B cell (primary cell): ENCODE results near the gene TGOLN2. TPM values are rescaled to one million over a fixed set of nuclear protein-coding genes. Genes with fewer than 3 reads are reported as not detected.

ENCODE experiments used
- ATAC-seq: fragments of 200-7000 bp; cut with Tn5 transposase; one replicate; pipeline ENCODE4 v1.10.0; 2021; ENCODE audit warnings: low read depth, mild to moderate bottlenecking, moderate number of reproducible peaks, moderate library complexity
- CTCF ChIA-PET: fragments of 350-600 bp; sonication (Branson Sonifier 250); formaldehyde crosslinking; loops from one replicate; lab custom pipeline; 2021; ENCODE audit warnings: antibody characterized with exemption, inconsistent platforms; lab: Charles Lee
- POLR2A ChIA-PET: fragments of 350-600 bp; sonication (Branson Sonifier 250); formaldehyde crosslinking; loops from one replicate; lab custom pipeline; 2021; ENCODE audit warnings: antibody characterized with exemption; lab: Charles Lee
- DNase-seq: peaks from one replicate; pipeline ENCODE4 v3.0.0; 2013
- H2AFZ ChIP-seq: 2 replicates; pipeline ENCODE4 v1.6.1; 2012; ENCODE audit warnings: mild to moderate bottlenecking, low read depth, low read length; ENCODE audit not compliant: insufficient read depth, poor library complexity, severe bottlenecking
- H3K27ac ChIP-seq, 2 donors: 1 replicate in 1 of 2; 2 replicates in 1 of 2; pipeline ENCODE4 v1.5.1; 2012 to 2013; ENCODE audit warnings: low read length in 2 of 2, mild to moderate bottlenecking in 2 of 2, moderate library complexity in 1 of 2
- H3K27me3 ChIP-seq, 4 experiments: fragments of 200-600 bp in 1 of 4; sonication (generic) in 1 of 4; replicated peaks in 1 of 4; 1 replicate in 2 of 4; 2 replicates in 2 of 4; pipeline versions ENCODE4 v1.6.1 to v1.7.0; 2013 to 2016; ENCODE audit warnings: low read length in 3 of 4, mild to moderate bottlenecking in 2 of 4, mixed read lengths in 1 of 4, moderate library complexity in 1 of 4; ENCODE audit not compliant: insufficient read depth in 4 of 4, control insufficient read depth in 3 of 4; ENCODE audit errors: control extremely low read depth in 1 of 4
- H3K36me3 ChIP-seq, 2 experiments: replicated peaks in 1 of 2; 1 replicate in 1 of 2; 2 replicates in 1 of 2; pipeline versions ENCODE4 v1.6.1 to v1.7.1; 2013; ENCODE audit warnings: low read length in 1 of 2; ENCODE audit not compliant: insufficient read depth in 2 of 2, control insufficient read depth in 1 of 2; ENCODE audit errors: control extremely low read depth in 1 of 2, extremely low read depth in 1 of 2
- H3K4me1 ChIP-seq, 2 donors: fragments of 200-600 bp in 1 of 2; sonication (generic) in 1 of 2; 1 replicate in 1 of 2; 2 replicates in 1 of 2; pipeline versions ENCODE4 v1.5.1 to v1.6.1; 2013 to 2017; ENCODE audit warnings: low read length in 2 of 2; ENCODE audit not compliant: control insufficient read depth in 2 of 2, insufficient read depth in 2 of 2
- H3K4me2 ChIP-seq: replicated peaks from 2 replicates; pipeline ENCODE3; 2012; ENCODE audit warnings: mild to moderate bottlenecking, low read depth, low read length; ENCODE audit not compliant: poor library complexity, severe bottlenecking
- H3K4me3 ChIP-seq, 5 experiments: fragments of 200-600 bp in 1 of 5; sonication (generic) in 1 of 5; 1 replicate in 3 of 5; 2 replicates in 2 of 5; pipeline versions ENCODE4 v1.5.1 to v1.7.0; 2011 to 2016; ENCODE audit warnings: low read length in 4 of 5, mild to moderate bottlenecking in 4 of 5, low read depth in 2 of 5, control low read depth in 1 of 5, moderate library complexity in 1 of 5; ENCODE audit not compliant: insufficient read depth in 1 of 5; ENCODE audit errors: control extremely low read depth in 1 of 5, extremely low read depth in 1 of 5
- H3K79me2 ChIP-seq: fragments of 200-600 bp; sonication (generic); one replicate; pipeline ENCODE4 v1.6.0; 2016; ENCODE audit warnings: low read length; ENCODE audit not compliant: control insufficient read depth, insufficient read depth
- H3K9ac ChIP-seq: fragments of 200-600 bp; sonication (generic); 2 replicates; pipeline ENCODE4 v1.6.1; 2017; ENCODE audit warnings: mild to moderate bottlenecking, low read length, moderate library complexity
- H3K9me3 ChIP-seq, 3 donors: one replicate each; pipeline versions ENCODE4 v1.6.1 to v1.7.1; 2013; ENCODE audit warnings: low read length in 2 of 3; ENCODE audit not compliant: control insufficient read depth in 2 of 3, insufficient read depth in 1 of 3; ENCODE audit errors: control extremely low read depth in 1 of 3
- H4K20me1 ChIP-seq: 2 replicates; pipeline ENCODE4 v1.6.0; 2012; ENCODE audit warnings: mild to moderate bottlenecking, low read length; ENCODE audit not compliant: insufficient read depth, control insufficient read depth, poor library complexity, severe bottlenecking
- H3K27ac Mint-ChIP-seq: one replicate; pipeline ENCODE4 v1.8.0; 2021; ENCODE audit warnings: mixed read lengths
- H3K27me3 Mint-ChIP-seq: one replicate; pipeline ENCODE4 v1.8.0; 2021; ENCODE audit warnings: mixed read lengths
- H3K4me1 Mint-ChIP-seq: one replicate; pipeline ENCODE4 v1.8.0; 2021; ENCODE audit warnings: mixed read lengths
- H3K4me3 Mint-ChIP-seq: one replicate; pipeline ENCODE4 v1.8.0; 2021; ENCODE audit warnings: mixed read lengths
- H3K9me3 Mint-ChIP-seq: one replicate; pipeline ENCODE4 v1.8.0; 2022; ENCODE audit warnings: mixed read lengths; ENCODE audit not compliant: insufficient read depth
- EZH2 ChIP-seq: IDR thresholded peaks from 2 replicates; pipeline ENCODE4 v1.6.1; 2012; ENCODE audit warnings: borderline replicate concordance, low read depth, mild to moderate bottlenecking, moderate library complexity, low read length; ENCODE audit not compliant: insufficient read depth, poor library complexity, severe bottlenecking
- WGBS: methylation state at CpG from one replicate; pipeline ENCODE4 v1.1.5; 2013; ENCODE audit warnings: missing lambda C conversion rate; ENCODE audit not compliant: insufficient coverage; 5-methylcytosine and 5-hydroxymethylcytosine counted together
- intact Hi-C: fragments of 100-400 bp; cut with micrococcal nuclease; formaldehyde crosslinking; loops from one replicate; pipeline ENCODE4 v1.10.0; 2022
- polyA plus RNA-seq: library from polyadenylated mRNA; depleted of rRNA; stranded (reverse); fragments of >200 nt; gene quantifications from 2 replicates; pipeline ENCODE4 v1.2.3, GENCODE V29; 2012
- total RNA-seq, 2 donors: library from RNA; stranded (reverse); fragments of 120-200 nt in 1 of 2; gene quantifications; 1 replicate in 1 of 2; 2 replicates in 1 of 2; pipeline versions ENCODE4 v1.2.3 to v1.2.4, GENCODE V29; 2013 to 2022
- TF ChIP-seq, protein P1 (sequence below): fragments of 200-600 bp; IDR thresholded peaks from one replicate; pipeline ENCODE4 v1.8.0; 2022; ENCODE audit warnings: antibody characterized with exemption, mild to moderate bottlenecking

Gene TGOLN2
- total and polyA plus RNA-seq, 2 donors (not counting 1 experiment from before 2014, with no cell fraction given): 106 to 172 TPM

DNA sequence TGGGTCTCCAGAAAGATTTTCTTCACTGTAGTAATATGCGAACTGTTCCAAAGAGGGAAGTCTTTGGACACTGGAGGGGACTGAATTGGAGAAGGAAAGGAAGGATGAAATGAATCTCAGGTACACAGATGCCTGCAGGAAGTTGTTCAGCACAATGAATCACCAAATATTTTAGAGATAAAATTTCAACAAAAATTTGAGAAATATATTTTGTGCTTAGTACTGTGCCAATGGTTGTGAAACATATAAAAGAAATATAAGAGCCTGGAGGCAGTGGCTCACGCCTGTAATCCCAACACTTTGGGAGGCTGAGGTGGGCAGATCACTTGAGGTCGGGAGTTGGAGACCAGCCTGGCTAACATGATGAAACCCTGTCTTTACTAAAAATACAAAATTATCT, 29.9 kb upstream of the TGOLN2 start:
- Histone ChIP-seq H3K4me3 (no peak overlapping the region), H3K27ac (no peak overlapping the region), H3K36me3 (peaks cover 2 to 18% of the 10 kb centered on the region in 2 experiments), H3K27me3 (no peaks in the 10 kb centered on the region), H3K4me2 (no peak overlapping the region), H3K79me2 (peaks cover 48% of the 10 kb centered on the region), H3K9me3 (no peaks in the 10 kb centered on the region), H3K4me1 (peaks cover 19 to 26% of the 10 kb centered on the region in 2 donors), H3K9ac (no peak overlapping the region), H4K20me1 (no peaks in the 10 kb centered on the region), H2AFZ (no peak overlapping the region)
- TF ChIP-seq, protein P1, sequence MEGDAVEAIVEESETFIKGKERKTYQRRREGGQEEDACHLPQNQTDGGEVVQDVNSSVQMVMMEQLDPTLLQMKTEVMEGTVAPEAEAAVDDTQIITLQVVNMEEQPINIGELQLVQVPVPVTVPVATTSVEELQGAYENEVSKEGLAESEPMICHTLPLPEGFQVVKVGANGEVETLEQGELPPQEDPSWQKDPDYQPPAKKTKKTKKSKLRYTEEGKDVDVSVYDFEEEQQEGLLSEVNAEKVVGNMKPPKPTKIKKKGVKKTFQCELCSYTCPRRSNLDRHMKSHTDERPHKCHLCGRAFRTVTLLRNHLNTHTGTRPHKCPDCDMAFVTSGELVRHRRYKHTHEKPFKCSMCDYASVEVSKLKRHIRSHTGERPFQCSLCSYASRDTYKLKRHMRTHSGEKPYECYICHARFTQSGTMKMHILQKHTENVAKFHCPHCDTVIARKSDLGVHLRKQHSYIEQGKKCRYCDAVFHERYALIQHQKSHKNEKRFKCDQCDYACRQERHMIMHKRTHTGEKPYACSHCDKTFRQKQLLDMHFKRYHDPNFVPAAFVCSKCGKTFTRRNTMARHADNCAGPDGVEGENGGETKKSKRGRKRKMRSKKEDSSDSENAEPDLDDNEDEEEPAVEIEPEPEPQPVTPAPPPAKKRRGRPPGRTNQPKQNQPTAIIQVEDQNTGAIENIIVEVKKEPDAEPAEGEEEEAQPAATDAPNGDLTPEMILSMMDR: no peak
- no peak for TF ChIP-seq EZH2
- ChIA-PET POLR2A (interaction anchor here (0.7 to 1.2 kb wide), 2 partner anchors 25 to 30 kb away, joined by 4 to 6 read pairs; partner anchors contain the start of gene TGOLN2), CTCF (interaction anchor here (1.0 kb wide), 1 partner anchor 279 kb away, joined by 3 read pairs; no protein-coding TSS in a partner anchor)
- Mint-ChIP-seq H3K27ac (no peak overlapping the region), H3K4me1 (peaks cover 38% of the 10 kb centered on the region), H3K27me3 (no peaks in the 10 kb centered on the region), H3K4me3 (no peak overlapping the region), H3K9me3 (no peaks in the 10 kb centered on the region)
- ATAC-seq (no peak), DNase-seq (no peak)
- 100% methylated on average over 1 of the region's 3 CpGs for WGBS
- intact Hi-C loops: no loop called here

DNA sequence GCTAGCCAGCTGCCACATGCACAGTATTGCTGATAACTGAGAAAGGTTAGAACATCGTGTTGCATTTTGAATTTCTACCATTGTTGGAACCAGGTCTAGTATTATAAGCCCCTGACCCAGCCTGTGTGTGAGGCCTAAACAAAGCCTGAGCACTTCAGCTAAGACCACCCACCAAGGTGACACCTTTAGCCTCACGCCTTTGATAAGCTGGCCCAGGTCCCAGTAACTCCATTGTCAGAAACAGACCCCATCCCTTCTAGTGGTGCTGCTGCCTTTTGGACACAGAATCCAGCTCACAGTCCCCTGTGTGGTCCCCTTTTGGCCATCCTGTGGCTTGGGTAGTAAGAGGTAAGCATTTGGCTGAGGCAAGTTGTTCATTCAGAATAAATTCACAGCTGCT, 28.4 kb upstream of the TGOLN2 start:
- no peak overlapping the region for H3K4me3 Mint-ChIP-seq
- H3K27me3 Mint-ChIP-seq: no peaks in the 10 kb centered on the region
- Histone ChIP-seq H4K20me1 (no peaks in the 10 kb centered on the region), H3K27ac (no peak overlapping the region), H3K4me2 (no peak overlapping the region), H3K9me3 (no peaks in the 10 kb centered on the region), H3K79me2 (peaks cover 57% of the 10 kb centered on the region), H3K4me1 (peaks cover 19 to 26% of the 10 kb centered on the region in 2 donors), H3K4me3 (no peak overlapping the region), H3K27me3 (no peaks in the 10 kb centered on the region), H3K9ac (no peak overlapping the region), H3K36me3 (peaks cover 0 to 10% of the 10 kb centered on the region in 2 experiments), H2AFZ (no peak overlapping the region)
- CTCF ChIA-PET: interaction anchor here (1.0 kb wide), 2 partner anchors 14 to 63 kb away, joined by 3 read pairs; no protein-coding TSS in a partner anchor
- H3K9me3 Mint-ChIP-seq: no peaks in the 10 kb centered on the region
- 100% methylated on average over 2 of the region's 2 CpGs for WGBS
- TF ChIP-seq, protein P1: no peak
- TF ChIP-seq EZH2: no peak
- no peak overlapping the region for H3K27ac Mint-ChIP-seq
- peaks cover 40% of the 10 kb centered on the region for H3K4me1 Mint-ChIP-seq
- no peak for ATAC-seq
- POLR2A ChIA-PET: no interaction called here
- intact Hi-C loops: no loop called here
- DNase-seq: no peak
